ENCODE measurements around the gene SCYL2. TPM values are rescaled to one million over a fixed set of nuclear protein-coding genes. Genes with fewer than 3 reads are reported as not detected.

SCYL2 gene
- total and polyA plus RNA-seq, 4 donors = 10.0 to 32.5 (median 18.9) TPM

Small RNA genes lying within 50 kb of the gene (small RNA-seq; reads per million reads assigned to genes)
- not detected for gene RF00019

Other genes with a start within 250 kb of the SCYL2 start
- gene BLTP3B, start 124.3 kb upstream of the SCYL2 start, total RNA-seq = 10 to 100 TPM; 25.4 to 36.8 TPM
- gene BLTP3B, start 124.3 kb upstream of the SCYL2 start, polyA plus RNA-seq = 10 to 100 TPM; 11.0 to 11.8 TPM
- 1 to 10 TPM; 6.9 to 9.7 TPM for gene ACTR6, start 66.4 kb upstream of the SCYL2 start, total RNA-seq
- gene ACTR6, start 66.4 kb upstream of the SCYL2 start, polyA plus RNA-seq = 1 to 10 TPM; 7.9 to 9.5 TPM
- gene DEPDC4, start 98 bp upstream of the SCYL2 start, total RNA-seq = 1 to 10 TPM; 1.7 to 6.9 TPM
- 1 to 10 TPM in 1 of 2 donors, under 1 TPM in 1; 0.39 to 2.1 TPM for gene DEPDC4, start 98 bp upstream of the SCYL2 start, polyA plus RNA-seq
- 1 to 10 TPM in 1 of 2 donors, under 1 TPM in 1; 0.08 to 3.9 TPM for gene SLC17A8, start 89.9 kb downstream of the SCYL2 start, total RNA-seq
- under 1 TPM; 0.20 to 0.29 TPM for gene SLC17A8, start 89.9 kb downstream of the SCYL2 start, polyA plus RNA-seq
- 100 to 1,000 TPM in 1 of 2 donors, 10 to 100 TPM in 1; 46.8 to 106 TPM for gene NR1H4, start 206.7 kb downstream of the SCYL2 start, total RNA-seq
- 10 to 100 TPM; 33.5 to 63.1 TPM for gene NR1H4, start 206.7 kb downstream of the SCYL2 start, polyA plus RNA-seq

Measured in liver (tissue), 5 donors.